Activated CD4-positive, alpha-beta T cell treated with anti-CD3 and anti-CD28 coated beads, Interleukin-10, Interleukin-2, amounts not matched to agents 100 ng/mL and 50 ng/mL, durations not matched to agents 16 hours and 8 hours (primary cell): ENCODE data around the gene DNAJA2.
A peak's percentile ranks its signal among the peaks of the same experiment; 100 is the strongest.
"Not testable (repeated sequence)": the region's sequence is repeated elsewhere in the genome, so short reads cannot be mapped to it uniquely, and the experiment has no call there.

Source experiments
- DNase-seq: peaks from one replicate; pipeline ENCODE4 v3.0.0-alpha.2; 2020

Gene DNAJA2

GRCh38 chr16:46975165-46975564, 1.7 kb upstream of the DNAJA2 start:
- DNase-seq = no peak

- peak; percentile 63 for DNase-seq
Measured at GRCh38 chr16:46974352-46974751, 878 bp upstream of the DNAJA2 start.

- DNase-seq = no peak
Measured at GRCh38 chr16:46973996-46974324, 486 bp upstream of the DNAJA2 start.

DNA sequence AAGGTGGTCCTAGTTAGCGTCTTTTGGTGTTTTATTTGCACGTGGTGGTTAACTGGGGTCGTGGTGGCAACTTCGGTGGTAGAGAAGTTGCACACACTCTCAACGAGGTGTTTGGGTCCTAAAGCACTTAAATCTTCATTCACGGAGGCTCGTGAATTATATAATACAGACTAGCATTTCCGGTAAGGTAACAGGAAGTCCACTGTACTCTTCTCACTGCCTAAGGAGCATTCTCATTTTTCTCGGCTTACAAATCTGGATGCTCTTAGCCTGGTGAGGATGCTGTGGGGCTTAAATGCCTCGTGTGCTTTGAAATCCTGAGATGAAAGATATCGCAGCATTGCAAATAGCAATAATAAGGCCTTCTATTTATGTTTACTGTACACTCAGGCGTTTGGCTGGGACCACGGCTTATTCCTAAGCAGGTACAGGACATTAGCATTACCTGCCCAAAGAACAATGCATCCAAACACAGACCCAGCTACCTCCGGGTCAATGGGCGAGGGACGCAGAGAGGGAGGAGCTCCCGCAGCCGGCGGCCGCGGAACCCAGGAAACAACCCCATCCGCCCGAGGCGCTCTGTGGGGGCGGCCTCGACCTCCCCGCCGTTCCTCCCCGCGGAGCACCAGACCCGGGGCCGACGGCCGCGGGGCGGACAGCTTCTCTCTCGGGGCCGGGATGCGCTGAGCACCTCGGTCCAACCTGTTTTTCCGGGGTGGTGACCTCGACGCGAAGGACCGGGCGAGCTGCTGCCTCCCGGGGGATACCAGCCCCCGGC, 856 bp downstream of the DNAJA2 start:
- DNase-seq = peak; percentile 63

GRCh38 chr16:46971271-46971670, 2.2 kb downstream of the DNAJA2 start:
- no peak for DNase-seq

DNA sequence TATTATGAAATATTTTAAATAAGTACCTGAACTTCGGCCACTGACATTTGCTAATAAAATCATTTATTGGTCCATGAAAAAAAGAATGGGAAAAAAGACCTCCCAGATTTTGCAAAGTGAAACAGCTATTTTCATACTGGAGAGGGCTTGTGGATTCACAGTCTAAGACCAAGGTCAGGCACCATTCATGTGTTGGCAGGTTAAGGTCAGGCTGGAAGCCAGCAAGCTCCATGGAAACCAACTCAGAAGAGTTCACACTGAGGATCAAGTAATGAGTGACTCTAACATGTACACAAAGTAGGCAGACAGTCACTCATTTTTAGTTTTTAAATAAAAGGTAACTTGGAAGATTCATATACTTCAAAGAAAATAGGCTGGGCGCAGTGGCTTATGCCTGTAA, 3.4 kb downstream of the DNAJA2 start:
- no peak for DNase-seq

DNA sequence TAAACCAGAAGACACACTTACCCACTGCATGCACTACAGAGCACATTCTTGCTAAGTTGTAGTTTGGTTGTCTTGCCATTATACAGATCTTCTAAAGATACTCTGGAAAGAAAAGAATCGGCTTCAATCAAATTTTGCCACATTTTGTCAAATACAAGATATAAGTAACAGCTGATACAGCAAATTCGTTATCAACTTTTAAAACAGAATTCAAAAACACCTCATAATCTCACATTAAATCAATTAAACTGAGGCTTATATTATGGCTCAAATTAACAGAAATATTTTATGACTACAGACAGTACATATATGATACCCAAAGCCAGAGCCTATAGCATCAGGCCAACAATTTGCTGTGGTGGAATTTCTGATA, 5.4 kb downstream of the DNAJA2 start:
- DNase-seq = no peak

GRCh38 chr16:46962629-46963028, 10.8 kb downstream of the DNAJA2 start:
- DNase-seq = no peak

- DNase-seq = peak; percentile 68
Measured at GRCh38 chr16:46961373-46962353, 11.8 kb downstream of the DNAJA2 start.

DNA sequence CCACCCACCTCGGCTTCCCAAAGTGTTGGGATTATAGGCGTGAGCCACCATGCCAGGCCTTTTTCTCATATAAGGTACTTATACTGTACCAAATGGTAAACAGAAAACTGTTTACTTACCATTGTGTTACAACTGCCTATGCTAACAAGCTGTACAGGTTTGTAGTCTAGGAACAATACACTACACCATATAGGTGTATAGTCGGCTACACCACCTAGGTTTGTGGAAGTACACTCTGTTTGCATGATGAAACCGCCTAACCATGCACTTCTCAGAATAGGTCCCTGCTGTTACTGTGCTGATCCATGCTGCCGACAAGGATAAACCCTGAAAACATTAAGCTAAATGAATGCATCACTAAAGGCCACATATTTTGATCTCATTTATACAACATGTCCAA, 18.9 kb downstream of the DNAJA2 start:
- DNase-seq = no peak

DNA sequence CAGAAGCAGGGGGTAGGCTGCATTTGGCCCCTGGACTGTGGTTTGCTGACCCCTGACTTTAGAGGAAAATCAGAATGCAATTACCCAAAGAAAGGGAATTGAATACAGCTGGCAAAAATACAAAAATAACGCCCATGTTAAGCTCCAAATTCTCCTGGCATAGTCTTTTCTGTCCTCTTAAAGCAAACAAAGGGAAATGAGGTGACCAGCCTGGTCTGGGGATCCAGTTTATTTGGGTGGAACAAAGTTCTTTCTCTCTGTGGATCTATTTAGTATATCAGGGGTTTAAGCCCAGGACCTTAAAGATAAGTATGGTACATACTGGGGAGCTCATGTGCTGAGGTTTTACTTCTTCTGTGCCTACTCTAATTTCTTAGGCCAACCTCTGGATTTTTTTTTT, 23.5 kb downstream of the DNAJA2 start:
- no peak for DNase-seq

GRCh38 chr16:46949241-46949892, 24.1 kb downstream of the DNAJA2 start:
- peak; percentile 88 for DNase-seq

DNA sequence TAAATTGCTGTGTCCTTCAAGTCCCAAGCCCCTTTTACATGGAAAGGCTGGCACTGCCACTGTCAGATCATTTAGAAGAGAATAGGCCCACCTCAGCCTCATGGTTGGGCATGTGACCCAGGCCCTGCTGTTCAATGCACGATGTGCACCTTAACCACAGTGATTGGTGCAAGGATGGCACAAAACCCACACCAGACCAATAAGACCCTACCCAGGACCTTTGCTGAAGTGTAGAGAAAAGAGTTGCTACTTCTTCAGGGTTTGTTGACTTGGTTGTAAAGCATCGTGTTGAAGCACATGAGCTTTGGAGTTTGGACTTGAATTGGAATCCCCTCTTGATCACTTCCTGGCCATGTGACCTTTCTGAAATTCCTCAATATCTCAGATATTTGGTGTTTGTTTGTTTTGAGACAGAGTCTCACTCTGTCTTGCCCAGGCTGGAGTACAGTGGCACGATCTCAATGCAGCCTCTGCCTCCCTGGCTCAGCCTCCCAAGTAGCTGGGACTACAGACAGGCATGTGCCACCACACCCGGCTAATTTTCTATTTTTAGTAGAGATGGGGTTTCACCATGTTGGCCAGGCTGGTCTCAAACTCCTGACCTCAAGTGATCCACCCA, 24.8 kb downstream of the DNAJA2 start:
- DNase-seq = no peak

DNA sequence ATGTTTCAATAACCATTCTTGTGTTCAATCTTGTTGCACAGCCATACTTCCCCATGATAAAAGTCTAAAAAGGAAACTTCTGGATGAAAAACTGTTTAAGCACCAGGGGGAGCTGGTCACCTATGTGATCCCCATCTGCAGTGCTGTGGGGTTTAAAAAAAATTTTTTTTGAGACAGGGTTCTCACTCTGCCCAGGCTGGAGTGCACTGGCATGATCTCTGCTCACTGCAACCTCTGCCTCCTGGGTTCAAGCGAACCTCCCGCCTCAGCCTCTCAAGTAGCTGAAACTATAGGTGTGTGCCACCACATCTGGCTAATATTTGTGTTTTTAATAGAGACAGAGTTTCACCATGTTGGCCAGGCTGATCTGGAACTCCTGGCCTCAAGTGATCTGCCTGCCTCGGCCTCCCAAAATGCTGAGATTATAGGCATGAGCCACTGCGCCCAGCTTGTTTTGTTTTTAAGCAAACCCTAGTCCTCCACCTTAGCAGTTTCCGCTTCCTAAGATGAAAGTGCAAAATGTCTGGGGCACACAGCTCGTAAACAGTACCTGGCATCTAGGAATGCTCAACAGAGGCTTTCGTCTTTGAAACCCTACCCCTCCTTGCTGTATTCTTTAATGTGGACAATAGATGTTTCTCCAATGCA, 25.4 kb downstream of the DNAJA2 start:
- peak; percentile 75 for DNase-seq

- not testable (repeated sequence) for DNase-seq
Measured at GRCh38 chr16:46944713-46945112, 28.8 kb downstream of the DNAJA2 start.

DNA sequence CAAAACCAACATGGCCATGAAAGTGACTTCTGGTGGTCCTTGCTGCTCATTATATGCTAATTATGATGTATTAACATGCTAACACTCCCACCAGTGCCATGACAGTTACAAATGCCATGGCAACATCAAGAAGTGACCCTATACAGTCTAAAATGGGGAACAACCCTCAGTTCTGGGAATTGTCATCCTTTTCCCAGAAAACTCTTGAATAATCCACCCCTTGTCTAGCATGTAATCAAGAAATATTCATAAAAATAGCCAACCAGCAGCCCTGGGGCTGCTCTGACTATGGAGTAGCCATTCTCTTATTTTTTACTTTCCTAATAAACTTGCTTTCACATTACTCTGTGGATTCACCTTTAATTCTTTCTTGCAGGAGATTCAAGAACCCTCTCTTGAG, 35.9 kb downstream of the DNAJA2 start:
- no peak for DNase-seq

GRCh38 chr16:46932802-46933201, 40.7 kb downstream of the DNAJA2 start:
- no peak for DNase-seq

- DNase-seq = no peak
Measured at GRCh38 chr16:46930861-46931260, 42.6 kb downstream of the DNAJA2 start.

- DNase-seq = peak; percentile 80
Measured at GRCh38 chr16:46929378-46930332, 43.8 kb downstream of the DNAJA2 start.

- DNase-seq = no peak
Measured at GRCh38 chr16:46928811-46929210, 44.7 kb downstream of the DNAJA2 start.

DNA sequence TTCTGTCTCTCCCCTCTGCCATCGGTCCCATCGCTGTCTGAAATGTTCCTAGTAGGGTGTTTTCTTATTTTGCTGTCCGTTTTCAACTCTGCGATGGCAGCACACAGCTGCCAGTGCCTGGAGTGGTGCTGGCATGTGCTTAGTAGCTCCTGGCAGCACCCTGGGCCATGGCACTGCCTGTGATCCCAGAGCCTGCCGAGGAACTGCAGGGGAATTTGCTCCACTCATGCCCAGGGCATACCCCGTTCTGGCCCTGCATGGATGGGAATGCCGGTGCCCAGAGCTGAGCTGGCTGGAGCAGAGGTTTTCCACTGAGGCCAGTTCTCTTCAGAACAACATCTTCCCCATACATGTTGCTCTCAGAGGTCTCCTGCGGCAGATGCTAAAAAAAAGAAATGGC, 46.2 kb downstream of the DNAJA2 start:
- DNase-seq = no peak
